GM12878 (cell line): Measurements from ENCODE around the gene SGMS1.
"Not testable (repeated sequence)": the region's sequence is repeated elsewhere in the genome, so short reads cannot be mapped to it uniquely, and the experiment has no call there.

Experiments
- EZH2 ChIP-seq: IDR thresholded peaks from 2 replicates; pipeline ENCODE4 v1.6.1; 2012; ENCODE audit warnings: low read depth, mild to moderate bottlenecking, control low read depth, inconsistent platforms, low read length, borderline replicate concordance; ENCODE audit not compliant: control insufficient read depth
- POLR2A ChIP-seq: IDR thresholded peaks from 2 replicates; pipeline ENCODE4 v1.6.1; 2011; ENCODE audit warnings: low read depth, mild to moderate bottlenecking, low read length
- RBBP5 ChIP-seq: fragments of 200-600 bp; sonication (generic); conservative IDR thresholded peaks from 2 replicates; pipeline ENCODE4 v1.6.1; 2016
- SMC3 ChIP-seq: IDR thresholded peaks from 2 replicates; pipeline ENCODE4 v1.6.1; 2011; ENCODE audit warnings: low read length, improper control_type of control experiment, borderline replicate concordance
- USF1 ChIP-seq: IDR thresholded peaks from 2 replicates; pipeline ENCODE4 v1.6.1; 2011; ENCODE audit warnings: borderline replicate concordance, low read depth, mild to moderate bottlenecking, moderate library complexity, mixed read lengths, low read length; ENCODE audit not compliant: insufficient read depth; ENCODE audit errors: extremely low read length
- ZNF384 ChIP-seq: IDR thresholded peaks from 2 replicates; pipeline ENCODE4 v1.6.1; 2012; ENCODE audit warnings: low read depth, mild to moderate bottlenecking, low read length, improper control_type of control experiment, borderline replicate concordance
- TF ChIP-seq, protein P1 (sequence below), 3 experiments: IDR thresholded peaks in 2 of 3; conservative IDR thresholded peaks in 1 of 3; 2 replicates each; pipeline ENCODE4 v1.5.1; 2011; ENCODE audit warnings: low read depth in 3 of 3, low read length in 3 of 3, mild to moderate bottlenecking in 3 of 3, control low read depth in 2 of 3, moderate library complexity in 2 of 3, inconsistent platforms in 1 of 3, mixed read lengths in 1 of 3; ENCODE audit not compliant: control insufficient read depth in 2 of 3, insufficient read depth in 1 of 3; ENCODE audit errors: extremely low read depth in 1 of 3

DNA sequence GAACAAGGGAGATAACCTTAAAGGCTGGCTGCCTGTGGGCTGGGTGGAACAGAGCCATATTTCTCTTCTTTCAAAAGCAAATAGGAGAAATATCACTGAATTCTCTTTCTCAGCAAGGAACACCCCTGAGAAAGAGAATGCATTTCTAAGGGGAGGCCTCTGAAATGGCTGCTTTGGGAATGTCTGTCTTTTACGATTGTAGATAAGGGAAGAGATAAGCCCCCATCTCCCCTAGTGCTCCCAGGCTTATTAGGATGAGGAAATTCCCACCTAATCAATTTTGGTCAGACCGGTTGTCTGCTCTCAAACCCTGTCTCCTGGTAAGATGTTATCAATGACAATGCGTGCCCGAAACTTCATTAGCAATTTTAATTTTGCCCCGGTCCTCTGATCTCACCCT, 178.0 kb downstream of the SGMS1 start:
- not testable (repeated sequence) for TF ChIP-seq POLR2A, SMC3, ZNF384, USF1, RBBP5, EZH2
- TF ChIP-seq, protein P1, sequence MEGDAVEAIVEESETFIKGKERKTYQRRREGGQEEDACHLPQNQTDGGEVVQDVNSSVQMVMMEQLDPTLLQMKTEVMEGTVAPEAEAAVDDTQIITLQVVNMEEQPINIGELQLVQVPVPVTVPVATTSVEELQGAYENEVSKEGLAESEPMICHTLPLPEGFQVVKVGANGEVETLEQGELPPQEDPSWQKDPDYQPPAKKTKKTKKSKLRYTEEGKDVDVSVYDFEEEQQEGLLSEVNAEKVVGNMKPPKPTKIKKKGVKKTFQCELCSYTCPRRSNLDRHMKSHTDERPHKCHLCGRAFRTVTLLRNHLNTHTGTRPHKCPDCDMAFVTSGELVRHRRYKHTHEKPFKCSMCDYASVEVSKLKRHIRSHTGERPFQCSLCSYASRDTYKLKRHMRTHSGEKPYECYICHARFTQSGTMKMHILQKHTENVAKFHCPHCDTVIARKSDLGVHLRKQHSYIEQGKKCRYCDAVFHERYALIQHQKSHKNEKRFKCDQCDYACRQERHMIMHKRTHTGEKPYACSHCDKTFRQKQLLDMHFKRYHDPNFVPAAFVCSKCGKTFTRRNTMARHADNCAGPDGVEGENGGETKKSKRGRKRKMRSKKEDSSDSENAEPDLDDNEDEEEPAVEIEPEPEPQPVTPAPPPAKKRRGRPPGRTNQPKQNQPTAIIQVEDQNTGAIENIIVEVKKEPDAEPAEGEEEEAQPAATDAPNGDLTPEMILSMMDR (IDR thresholded peaks at IDR 0.05 in 2 of 3, conservative IDR thresholded peaks at IDR 0.05 in 1 of 3; ENCODE audit: control insufficient read depth in 2 of 3, extremely low read depth in 1 of 3, insufficient read depth in 1 of 3, low read depth in 3 of 3, low read length in 3 of 3) = not testable (repeated sequence)
